GM12892 (cell line): ENCODE data around the gene MANEAL.

Experiments used
- POLR2A ChIP-seq: IDR thresholded peaks from 2 replicates; pipeline ENCODE4 v1.6.1; 2011; ENCODE audit warnings: low read depth, low read length, control low read depth
- POLR2AphosphoS5 ChIP-seq: IDR thresholded peaks from 2 replicates; pipeline ENCODE4 v1.6.1; 2011; ENCODE audit warnings: low read depth, low read length, control low read depth
- TAF1 ChIP-seq: IDR thresholded peaks from 2 replicates; pipeline ENCODE4 v1.6.1; 2011; ENCODE audit warnings: low read depth, mild to moderate bottlenecking, control low read depth, low read length, borderline replicate concordance

GRCh38 chr1:37822906-37823815, 29.5 kb downstream of the MANEAL start:
- no peak for TF ChIP-seq POLR2AphosphoS5
- TF ChIP-seq TAF1 = no peak
- TF ChIP-seq POLR2A = no peak
